SKM-1 (cell line): ENCODE data around the gene CADPS2.
"Not testable (repeated sequence)": the region's sequence is repeated elsewhere in the genome, so short reads cannot be mapped to it uniquely, and the experiment has no call there.

Source experiments
- DNase-seq: peaks from one replicate; lab custom pipeline; 2025; ENCODE audit not compliant: unreplicated experiment; lab: John Stamatoyannopoulos, UW

The CADPS2 gene

DNA sequence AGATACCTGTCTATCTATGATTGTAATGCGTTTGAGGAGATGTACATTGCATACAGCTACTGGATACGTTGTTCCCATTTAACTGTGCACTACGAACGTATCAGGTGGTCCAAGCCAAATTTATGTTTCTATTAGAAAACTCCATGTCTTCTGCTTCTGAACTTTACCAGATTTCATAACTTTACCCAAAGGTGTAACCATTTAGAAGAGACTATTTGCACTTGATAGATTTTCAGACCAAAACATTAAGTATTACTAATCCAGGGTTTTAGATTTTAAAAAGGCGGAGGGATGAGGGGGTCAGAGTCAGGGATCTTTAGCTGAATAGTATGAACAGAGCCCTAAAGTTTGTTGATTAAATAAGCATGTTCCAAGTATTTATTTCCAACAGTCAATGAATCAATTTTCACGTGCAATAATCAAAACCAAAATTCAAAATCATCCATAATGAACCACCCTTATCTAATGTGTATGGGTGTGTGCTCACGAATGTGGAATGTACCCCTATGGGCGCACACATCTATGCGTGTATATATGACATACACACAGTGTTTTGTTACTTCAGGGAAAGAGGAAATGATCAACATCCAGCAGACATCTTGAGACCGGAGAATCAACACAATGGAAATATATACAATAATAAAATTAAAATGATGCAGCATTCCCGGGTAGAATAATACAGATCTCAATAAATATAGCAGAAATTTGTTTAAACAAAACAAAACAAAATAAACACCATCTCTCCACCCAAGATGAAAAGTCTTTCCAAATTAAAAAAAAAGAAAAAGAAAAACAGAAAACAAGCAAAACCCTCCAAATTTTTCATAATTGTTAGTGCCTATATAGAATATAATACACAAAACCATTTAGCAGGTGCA lies 585.1 kb downstream of the CADPS2 start:
- no peak for DNase-seq

DNA sequence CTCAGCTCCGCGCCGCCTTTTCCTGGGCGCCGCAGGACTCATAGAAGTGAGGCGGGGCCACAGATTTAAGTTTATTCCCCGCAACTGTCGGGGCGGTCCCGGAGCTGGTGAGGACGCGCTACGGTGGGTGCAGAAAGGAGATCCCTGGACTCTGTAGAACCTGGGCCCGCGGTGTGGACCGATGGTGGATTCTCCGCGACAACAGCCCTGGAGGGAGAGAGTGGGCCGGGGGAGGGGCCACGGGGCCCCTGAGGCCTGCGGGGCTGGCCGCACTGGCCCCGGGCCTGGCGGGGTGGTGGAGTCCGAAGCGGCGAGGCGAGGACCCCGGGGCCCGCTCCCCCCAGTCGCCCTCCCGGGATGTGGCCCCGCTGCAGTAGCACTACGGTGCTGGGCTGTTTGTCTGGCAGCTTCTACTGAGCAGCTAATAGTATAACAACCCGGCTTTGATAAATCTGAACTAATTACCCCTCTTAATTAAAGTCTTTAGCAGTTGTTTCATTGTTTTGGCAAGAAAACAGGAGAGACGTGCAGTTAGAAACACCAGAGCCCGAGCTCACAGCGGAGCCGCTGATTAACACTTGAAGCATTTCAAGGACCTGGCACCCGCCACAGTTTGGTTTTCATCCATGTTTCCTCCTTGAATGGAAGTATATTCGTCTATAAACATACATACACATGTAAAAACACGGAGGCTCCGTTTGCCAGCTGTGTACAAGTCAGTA lies 585.9 kb downstream of the CADPS2 start:
- no peak for DNase-seq

DNA sequence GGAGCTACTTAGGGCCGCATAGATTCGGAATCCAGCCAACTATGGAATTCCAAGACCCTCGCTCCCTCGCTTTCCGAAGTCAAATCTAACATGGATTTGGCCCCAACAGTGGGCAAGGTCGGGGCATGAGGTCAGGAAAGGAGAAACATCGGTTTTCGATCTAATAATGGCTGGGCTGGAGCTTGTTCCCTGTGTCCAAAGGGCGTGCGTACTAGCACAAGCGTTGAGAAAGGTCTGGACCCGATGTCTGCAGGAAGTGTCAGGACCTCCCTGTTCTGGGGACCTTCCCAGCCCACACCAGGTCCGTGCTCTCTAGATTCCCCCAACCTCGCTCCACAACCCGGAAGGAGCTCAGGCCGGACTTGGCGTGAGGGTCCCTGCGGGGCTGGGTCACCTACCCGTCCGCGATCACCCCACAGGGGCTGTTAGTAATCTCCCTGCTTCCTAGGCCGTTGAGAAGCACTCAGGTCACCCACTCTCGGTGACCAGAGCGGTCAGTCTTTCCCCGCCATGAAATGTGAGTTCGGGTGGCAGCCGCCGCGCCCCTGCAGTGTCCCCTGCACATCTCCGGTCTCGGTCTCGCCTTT lies 586.5 kb downstream of the CADPS2 start:
- DNase-seq = no peak

- no peak for DNase-seq
These were observed 587.6 kb downstream of the CADPS2 start for GRCh38 chr7:122298618-122299017.

DNA sequence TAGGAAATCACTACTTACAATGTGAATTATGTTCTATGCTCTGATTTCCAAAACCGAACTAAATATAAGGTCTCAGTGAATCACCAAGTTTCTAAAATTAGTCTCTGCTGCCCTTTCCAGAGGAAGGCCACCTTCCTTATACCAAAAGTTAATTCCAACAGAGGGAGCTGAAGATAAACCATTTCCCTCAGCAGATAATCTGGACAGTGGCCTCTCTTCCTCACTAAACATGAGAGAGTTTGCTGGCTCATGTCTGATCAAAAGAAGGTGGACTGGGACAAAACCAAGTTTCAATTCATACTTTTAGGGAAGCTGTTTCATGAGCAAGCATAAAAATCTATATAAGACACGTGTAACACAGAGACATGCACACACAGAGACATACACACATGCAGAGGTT lies 588.1 kb downstream of the CADPS2 start:
- no peak for DNase-seq

DNA sequence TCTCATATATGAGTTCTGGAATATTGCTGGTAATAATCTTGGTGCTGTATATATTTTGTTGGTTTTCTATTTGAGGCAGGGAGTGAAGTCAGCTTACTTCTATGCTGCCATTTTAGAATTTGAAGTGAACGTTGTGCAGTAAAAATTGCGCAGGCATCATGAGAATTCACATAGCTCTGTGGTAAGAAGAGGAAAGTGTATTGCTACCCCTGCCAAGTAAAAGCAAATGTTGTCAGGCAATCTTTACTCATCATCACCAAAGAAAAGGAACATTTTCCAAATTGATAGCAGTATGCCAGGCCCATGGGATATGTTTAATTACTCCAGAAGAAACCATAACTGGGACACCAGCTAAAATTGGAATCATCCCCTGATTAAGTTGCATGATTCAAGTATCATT lies 595.1 kb downstream of the CADPS2 start:
- DNase-seq = no peak

- no peak for DNase-seq
These were observed 595.8 kb downstream of the CADPS2 start for GRCh38 chr7:122290476-122290875.

DNA sequence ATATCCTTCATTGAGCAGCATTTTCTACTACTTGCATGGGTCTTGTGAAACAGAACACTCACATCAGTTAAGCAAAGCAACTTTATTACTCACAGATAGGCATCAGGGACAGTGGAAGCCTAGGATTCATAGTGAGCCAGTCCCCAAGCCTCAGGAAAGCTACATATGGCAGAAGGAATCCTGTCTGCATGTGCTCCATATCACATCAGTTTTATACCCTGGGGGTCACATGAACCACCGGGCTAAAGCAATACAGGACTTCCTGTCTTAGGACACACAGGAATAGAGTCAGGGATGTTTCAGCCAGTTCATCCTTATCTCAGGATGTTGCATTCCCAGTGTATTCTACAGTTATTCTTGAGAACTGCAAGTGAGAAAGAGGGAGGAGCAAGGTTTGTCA lies 596.8 kb downstream of the CADPS2 start:
- no peak for DNase-seq

- not testable (repeated sequence) for DNase-seq
These were observed 601.7 kb downstream of the CADPS2 start for GRCh38 chr7:122284608-122285007.

GRCh38 chr7:122273117-122273516 lies 613.1 kb downstream of the CADPS2 start:
- DNase-seq = no peak

DNA sequence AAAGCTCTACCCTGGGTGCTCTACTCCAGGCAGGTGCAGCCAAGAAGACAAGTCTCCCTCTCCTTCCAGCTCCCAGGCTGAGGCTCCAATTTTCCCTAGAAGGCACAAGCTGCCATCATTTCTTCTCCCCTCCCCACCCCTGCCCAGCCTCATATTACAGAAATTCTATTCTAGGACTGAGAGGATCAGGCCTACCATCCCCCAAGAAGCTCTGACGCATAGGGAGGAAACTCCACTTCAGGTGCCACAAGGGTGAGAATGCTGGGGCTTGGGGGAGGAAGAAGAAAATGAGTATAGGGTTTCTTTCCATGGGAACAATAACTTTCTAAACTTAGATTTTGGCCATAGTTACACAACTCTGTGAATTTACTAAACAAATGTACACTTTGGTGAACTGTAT lies 617.0 kb downstream of the CADPS2 start:
- no peak for DNase-seq
